Fibroblast of lung (primary cell): Measurements from ENCODE around the gene GPX1.

Experiments
- EZH2 ChIP-seq: IDR thresholded peaks from 2 replicates; pipeline ENCODE4 v1.5.1; 2012; ENCODE audit warnings: low read length, control low read depth, mild to moderate bottlenecking; ENCODE audit errors: missing control alignments
- TF ChIP-seq, protein P1 (sequence below), 2 donors: IDR thresholded peaks in 1 of 2; conservative IDR thresholded peaks in 1 of 2; 1 replicate in 1 of 2; 2 replicates in 1 of 2; pipeline ENCODE4 v1.5.1; 2011 to 2012; ENCODE audit warnings: low read length in 2 of 2, control low read depth in 1 of 2, inconsistent platforms in 1 of 2, low read depth in 1 of 2, mild to moderate bottlenecking in 1 of 2

DNA sequence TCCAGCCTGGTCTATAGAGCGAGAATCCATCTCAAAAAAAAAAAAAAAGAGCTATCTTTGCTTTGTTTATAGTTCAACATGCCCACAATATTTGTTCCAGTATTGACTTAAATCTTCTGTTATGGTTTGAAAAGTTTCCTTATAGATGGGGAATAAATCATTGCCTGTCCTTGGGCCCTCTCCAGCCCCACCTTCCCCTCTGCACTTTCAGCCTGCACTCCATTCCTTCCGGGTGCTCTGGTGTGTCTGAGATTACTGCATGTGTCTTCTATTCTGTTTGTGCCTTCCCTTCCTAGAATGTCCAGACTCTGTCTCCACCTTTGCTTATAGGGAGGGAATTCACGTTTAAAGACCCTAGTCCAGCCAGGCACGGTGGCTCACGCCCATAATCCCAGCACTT, 25.2 kb upstream of the GPX1 start:
- TF ChIP-seq, protein P1, sequence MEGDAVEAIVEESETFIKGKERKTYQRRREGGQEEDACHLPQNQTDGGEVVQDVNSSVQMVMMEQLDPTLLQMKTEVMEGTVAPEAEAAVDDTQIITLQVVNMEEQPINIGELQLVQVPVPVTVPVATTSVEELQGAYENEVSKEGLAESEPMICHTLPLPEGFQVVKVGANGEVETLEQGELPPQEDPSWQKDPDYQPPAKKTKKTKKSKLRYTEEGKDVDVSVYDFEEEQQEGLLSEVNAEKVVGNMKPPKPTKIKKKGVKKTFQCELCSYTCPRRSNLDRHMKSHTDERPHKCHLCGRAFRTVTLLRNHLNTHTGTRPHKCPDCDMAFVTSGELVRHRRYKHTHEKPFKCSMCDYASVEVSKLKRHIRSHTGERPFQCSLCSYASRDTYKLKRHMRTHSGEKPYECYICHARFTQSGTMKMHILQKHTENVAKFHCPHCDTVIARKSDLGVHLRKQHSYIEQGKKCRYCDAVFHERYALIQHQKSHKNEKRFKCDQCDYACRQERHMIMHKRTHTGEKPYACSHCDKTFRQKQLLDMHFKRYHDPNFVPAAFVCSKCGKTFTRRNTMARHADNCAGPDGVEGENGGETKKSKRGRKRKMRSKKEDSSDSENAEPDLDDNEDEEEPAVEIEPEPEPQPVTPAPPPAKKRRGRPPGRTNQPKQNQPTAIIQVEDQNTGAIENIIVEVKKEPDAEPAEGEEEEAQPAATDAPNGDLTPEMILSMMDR (conservative IDR thresholded peaks at IDR 0.05 in 1 of 2, IDR thresholded peaks at IDR 0.05 in 1 of 2; ENCODE audit: low read depth in 1 of 2, low read length in 2 of 2): no peak
- TF ChIP-seq EZH2: no peak
